HG02642 (cell line): Measurements from ENCODE around the gene FHAD1.

Experiments
- ATAC-seq: cut with Tn5 transposase; IDR thresholded peaks from one replicate; pipeline ENCODE4 v1.9.1; 2021; ENCODE audit warnings: mild to moderate bottlenecking; ENCODE audit not compliant: unreplicated experiment, poor library complexity

FHAD1 gene

GRCh38 chr1:15218287-15219279 lies 28.4 kb upstream of the FHAD1 start:
- no peak for ATAC-seq

GRCh38 chr1:15219280-15220023 lies 27.6 kb upstream of the FHAD1 start:
- no peak for ATAC-seq

- ATAC-seq, result no peak
These were observed 27.0 kb upstream of the FHAD1 start for GRCh38 chr1:15220024-15220392.

- ATAC-seq, result no peak
These were observed 26.1 kb upstream of the FHAD1 start for GRCh38 chr1:15220825-15221431.

- no peak for ATAC-seq
These were observed 24.2 kb upstream of the FHAD1 start for GRCh38 chr1:15222653-15223303.

- ATAC-seq, result no peak
These were observed 22.7 kb upstream of the FHAD1 start for GRCh38 chr1:15224259-15224869.

GRCh38 chr1:15224974-15225373 lies 22.0 kb upstream of the FHAD1 start:
- no peak for ATAC-seq

GRCh38 chr1:15225461-15225860 lies 21.6 kb upstream of the FHAD1 start:
- no peak for ATAC-seq

- no peak for ATAC-seq
These were observed 20.4 kb upstream of the FHAD1 start for GRCh38 chr1:15226388-15227255.

- ATAC-seq, result no peak
These were observed 17.3 kb upstream of the FHAD1 start for GRCh38 chr1:15229707-15230131.

GRCh38 chr1:15231714-15232201 lies 15.3 kb upstream of the FHAD1 start:
- ATAC-seq, result no peak

GRCh38 chr1:15233689-15234088 lies 13.3 kb upstream of the FHAD1 start:
- ATAC-seq, result no peak

GRCh38 chr1:15236321-15236721 lies 10.7 kb upstream of the FHAD1 start:
- ATAC-seq, result no peak

- ATAC-seq, result no peak
These were observed 10.3 kb upstream of the FHAD1 start for GRCh38 chr1:15236746-15237145.

GRCh38 chr1:15238789-15239188 lies 8.2 kb upstream of the FHAD1 start:
- no peak for ATAC-seq

- ATAC-seq, result no peak
These were observed 4.3 kb upstream of the FHAD1 start for GRCh38 chr1:15242766-15243165.

GRCh38 chr1:15243275-15244043 lies 3.6 kb upstream of the FHAD1 start:
- no peak for ATAC-seq

GRCh38 chr1:15244813-15245212 lies 2.2 kb upstream of the FHAD1 start:
- ATAC-seq, result no peak
